Adrenal gland (tissue), 12 donors: ENCODE results near the gene UVSSA. TPM values are rescaled to one million over a fixed set of nuclear protein-coding genes. Genes with fewer than 3 reads are reported as not detected.
"Not testable (repeated sequence)": the region's sequence is repeated elsewhere in the genome, so short reads cannot be mapped to it uniquely, and the experiment has no call there.

Experiments used
- DNase-seq, 7 donors: peaks; one replicate each; pipeline ENCODE4 v3.0.0-alpha.2; 2019 to 2020
- H3K27ac ChIP-seq, 5 donors: fragments of 200-600 bp; sonication (generic) in 4 of 5; 1 replicate in 3 of 5; 2 replicates in 2 of 5; pipeline versions ENCODE4 v1.5.1 to v1.8.0; 2016 to 2020; ENCODE audit warnings: mild to moderate bottlenecking in 1 of 5
- H3K27me3 ChIP-seq: fragments of 200-600 bp; 2 replicates; pipeline ENCODE4 v1.8.0; 2021
- H3K36me3 ChIP-seq, 2 donors: fragments of 200-600 bp; replicated peaks in 1 of 2; 1 replicate in 1 of 2; 2 replicates in 1 of 2; pipeline versions ENCODE4 v1.5.1 to v1.8.0; 2018 to 2022
- H3K4me1 ChIP-seq, 2 donors: fragments of 200-600 bp; replicated peaks in 1 of 2; 1 replicate in 1 of 2; 2 replicates in 1 of 2; pipeline versions ENCODE4 v1.5.1 to v1.8.0; 2018 to 2021
- H3K4me3 ChIP-seq, 4 donors: fragments of 200-600 bp; sonication (generic) in 3 of 4; one replicate each; pipeline ENCODE4 v1.5.1; 2016 to 2018
- H3K9me3 ChIP-seq, 3 donors: fragments of 200-600 bp; sonication (generic) in 1 of 3; replicated peaks in 1 of 3; 1 replicate in 2 of 3; 2 replicates in 1 of 3; pipeline versions ENCODE4 v1.5.1 to v1.8.0; 2016 to 2021
- CTCF ChIP-seq, 6 experiments: fragments of 450-650 bp in 4 of 6; fragments of 200-600 bp in 2 of 6; sonication (generic) in 1 of 6; IDR thresholded peaks; 1 replicate in 5 of 6; 2 replicates in 1 of 6; pipeline versions ENCODE4 v1.5.1 to v1.8.0; 2016 to 2021; ENCODE audit warnings: antibody characterized with exemption in 6 of 6, mild to moderate bottlenecking in 2 of 6, moderate library complexity in 1 of 6
- POLR2A ChIP-seq, 2 donors: fragments of 450-650 bp; IDR thresholded peaks; one replicate each; pipeline ENCODE4 v1.6.1; 2017; ENCODE audit warnings: antibody characterized with exemption in 2 of 2, mild to moderate bottlenecking in 2 of 2, moderate library complexity in 1 of 2
- WGBS, 4 donors: extraction: QIAGEN DNeasy Blood & Tissue Kit in 2 of 4; methylation state at CpG; one replicate each; pipeline versions ENCODE4 v1.1.5 to v1.1.7; 2013 to 2017; 5-methylcytosine and 5-hydroxymethylcytosine counted together
- intact Hi-C, 2 donors: fragments of 100-400 bp; cut with DNase I; formaldehyde crosslinking; loops; one replicate each; pipeline versions ENCODE4 v1.14.1 to v1.15.0; 2022 to 2023
- polyA plus RNA-seq, 3 donors: library from polyadenylated mRNA; stranded (reverse); fragments of 200-250 nt in 2 of 3; fragments of 350-450 nt in 1 of 3; fragmentation: Illumina TruSeq in 1 of 3; extraction: RNeasy Lipid Tissue Mini Kit (QIAGEN cat#74804) in 1 of 3; gene quantifications; one replicate each; pipeline ENCODE4 v1.2.3, GENCODE V29; 2013 to 2014
- total RNA-seq, 9 donors: library from RNA; depleted of rRNA in 4 of 9; stranded (reverse); fragments of >200 nt in 4 of 9; fragments of 120-200 nt in 1 of 9; fragmentation: NEBNext Ultra II Directional in 1 of 9; extraction: Animal tissue kit (Norgen Biotek cat#: 25700) in 1 of 9; gene quantifications; one replicate each; pipeline versions ENCODE4 v1.1.0 to v1.2.4, GENCODE V29; 2013 to 2023
- donor health status: healthy with polysubstance abuse.
- donor health status: Bipolar disorder and iron deficiency.
- donor health status: DM: yes; HTN: yes; CAD: no.
- donor health status: DM: no; HTN: no; CAD: no.
- donor health status: DM: no; HTN: no; CAD: no.
- donor health status: DM: yes; HTN: yes; CAD: no.

The UVSSA gene
- total and polyA plus RNA-seq, 12 donors = 2.9 to 37.4 (median 17.5) TPM

- peaks cover 0 to 44% of the 10 kb centered on the region in 2 donors for H3K36me3 ChIP-seq
These were observed 23.8 kb upstream of the UVSSA start for GRCh38 chr4:1323280-1323634.

GRCh38 chr4:1323635-1324442 lies 23.2 kb upstream of the UVSSA start:
- no peaks in the 10 kb centered on the region for H3K4me1 ChIP-seq
- DNase-seq = no peak
- WGBS, 4 donors = 93 to 95% (median 94%) methylated on average over 11 of the region's 11 CpGs
- H3K9me3 ChIP-seq = no peaks in the 10 kb centered on the region
- H3K36me3 ChIP-seq = peaks cover 0 to 49% of the 10 kb centered on the region in 2 donors
- intact Hi-C loops = no loop called here
- H3K27ac ChIP-seq = no peak overlapping the region
- TF ChIP-seq POLR2A (IDR thresholded peaks at IDR 0.05) (no peak), CTCF (IDR thresholded peaks at IDR 0.05) (no peak)
- no peaks in the 10 kb centered on the region for H3K27me3 ChIP-seq
- H3K4me3 ChIP-seq = no peak overlapping the region

More at GRCh38 chr4:1323280-1323634, 23.8 kb upstream of the UVSSA start:
- Histone ChIP-seq H3K4me1 (no peaks in the 10 kb centered on the region), H3K4me3 (no peak overlapping the region), H3K9me3 (no peaks in the 10 kb centered on the region), H3K27me3 (no peaks in the 10 kb centered on the region), H3K27ac (no peak overlapping the region)
- intact Hi-C loops = no loop called here
- DNase-seq = no peak
- 95 to 97% (median 95%) methylated on average over 8 of the region's 8 CpGs for whole genome bisulfite sequencing, 4 donors
- TF ChIP-seq CTCF (IDR thresholded peaks at IDR 0.05) = no peak
- TF ChIP-seq POLR2A (IDR thresholded peaks at IDR 0.05) = no peak

GRCh38 chr4:1324443-1325175 lies 22.4 kb upstream of the UVSSA start:
- WGBS, 4 donors = 92 to 98% (median 96%) methylated on average over 20 of the region's 20 CpGs
- DNase-seq, H3K27me3 ChIP-seq, H3K9me3 ChIP-seq, H3K4me3 ChIP-seq, intact Hi-C loops, H3K4me1 ChIP-seq, H3K27ac ChIP-seq: not testable (repeated sequence)
- H3K36me3 ChIP-seq = peaks cover 0 to 53% of the 10 kb centered on the region in 2 donors

GRCh38 chr4:1325176-1325480 lies 21.9 kb upstream of the UVSSA start:
- no peak for DNase-seq
- no peak overlapping the region for H3K4me3 ChIP-seq
- 96 to 99% (median 97%) methylated on average over 9 to 11 of the region's 11 CpGs for WGBS, 4 donors
- intact Hi-C loops = no loop called here
- peaks cover 0 to 53% of the 10 kb centered on the region in 2 donors for H3K36me3 ChIP-seq
- no peak overlapping the region for H3K27ac ChIP-seq
- H3K27me3 ChIP-seq = no peaks in the 10 kb centered on the region
- H3K9me3 ChIP-seq = no peaks in the 10 kb centered on the region
- no peak for TF ChIP-seq POLR2A (IDR thresholded peaks at IDR 0.05)
- no peak for TF ChIP-seq CTCF (IDR thresholded peaks at IDR 0.05)
- H3K4me1 ChIP-seq = no peaks in the 10 kb centered on the region
